A549 treated with DMSO at 1 μM for 4 hours (cell line): ENCODE data around the gene PEX1. TPM values are rescaled to one million over a fixed set of nuclear protein-coding genes. Genes with fewer than 3 reads are reported as not detected.

Experiments used
- total RNA-seq: library from RNA; stranded (reverse); fragments of 200-300 nt; extraction: Qiagen RNA extraction; gene quantifications from 5 replicates; pipeline ENCODE4 v1.2.3, GENCODE V29; 2022; ENCODE audit warnings: low read depth

The PEX1 gene
- 5.3 to 7.2 TPM (median 6.1 TPM) in 5 replicates for total RNA-seq

GRCh38 chr7:92528188-92528957 lies at the start of gene PEX1, which contains the start of gene RBM48:
Gene PEX1, minus strand, starts transcription at chr7:92528520. Its CDS starts 85 bp downstream, at chr7:92528435.
Gene RBM48, plus strand, starts transcription at chr7:92528795. Its CDS starts 19 bp downstream, at chr7:92528814.

GRCh38 chr7:92477681-92478080 lies 50.6 kb downstream of the PEX1 start, which contains the start of gene ERVW-1:
Gene ERVW-1, minus strand, starts transcription at chr7:92477946. Its CDS starts 7,565 bp downstream, at chr7:92470381.

GRCh38 chr7:92447345-92448204 lies 80.7 kb downstream of the PEX1 start, which contains the start of gene GATAD1:
Gene GATAD1, plus strand, starts transcription at chr7:92447482. Its CDS starts 248 bp downstream, at chr7:92447730.

Other genes starting within 250 kb of the PEX1 start
- 17.8 to 24.2 TPM (median 20.0 TPM) in 5 replicates for gene GATAD1, start 81.0 kb downstream of the PEX1 start, total RNA-seq
- gene ERVW-1, start 50.6 kb downstream of the PEX1 start, total RNA-seq = not detected in 5 replicates
- gene RBM48, start 275 bp upstream of the PEX1 start, total RNA-seq = 5.9 to 8.5 TPM (median 6.9 TPM) in 5 replicates
- 26.6 to 31.2 TPM (median 27.3 TPM) in 5 replicates for gene FAM133B, start 61.9 kb upstream of the PEX1 start, total RNA-seq